AG04450 (cell line): ENCODE measurements around the gene TXNDC15. TPM values are rescaled to one million over a fixed set of nuclear protein-coding genes. Genes with fewer than 3 reads are reported as not detected.
"Not testable (repeated sequence)": the region's sequence is repeated elsewhere in the genome, so short reads cannot be mapped to it uniquely, and the experiment has no call there.

Experiments used
- CTCF ChIA-PET: fragments of 300-600, 350-600 bp; formaldehyde crosslinking; extraction: SDS; loops from one replicate; lab custom pipeline; 2022; ENCODE audit warnings: antibody characterized with exemption, inconsistent platforms; lab: Charles Lee
- POLR2A ChIA-PET: fragments of 350-600 bp; formaldehyde crosslinking; extraction: SDS; loops from one replicate; lab custom pipeline; 2021; ENCODE audit warnings: antibody characterized with exemption, inconsistent platforms; lab: Yijun Ruan, JAX
- DNase-seq: peaks from one replicate; pipeline ENCODE4 v3.0.0-alpha.2; 2011; ENCODE audit warnings: low read depth, low spot score
- H3K27ac ChIP-seq: one replicate; pipeline ENCODE4 v1.5.1; 2012; ENCODE audit warnings: low read depth, low read length, control low read depth
- H3K27me3 ChIP-seq: one replicate; pipeline ENCODE4 v1.6.0; 2012; ENCODE audit warnings: low read length; ENCODE audit not compliant: control insufficient read depth, insufficient read depth
- H3K4me3 ChIP-seq: 2 replicates; pipeline ENCODE4 v1.5.1; 2011; ENCODE audit warnings: mild to moderate bottlenecking, low read depth, low read length, control low read depth
- H3K9me3 ChIP-seq: 2 replicates; pipeline ENCODE4 v1.5.1; 2012; ENCODE audit warnings: low read length; ENCODE audit not compliant: control insufficient read depth, insufficient read depth
- polyA plus RNA-seq: library from polyadenylated mRNA; depleted of rRNA; stranded (reverse); fragments of >200 nt; gene quantifications from 2 replicates; pipeline ENCODE4 v1.2.3, GENCODE V29; 2011
- TF ChIP-seq, protein P1 (sequence below): IDR thresholded peaks from 2 replicates; pipeline ENCODE4 v1.5.1; 2011; ENCODE audit warnings: low read depth, low read length, control low read depth, inconsistent platforms

TXNDC15 gene
- polyA plus RNA-seq, 1 experiment = 109 TPM

DNA sequence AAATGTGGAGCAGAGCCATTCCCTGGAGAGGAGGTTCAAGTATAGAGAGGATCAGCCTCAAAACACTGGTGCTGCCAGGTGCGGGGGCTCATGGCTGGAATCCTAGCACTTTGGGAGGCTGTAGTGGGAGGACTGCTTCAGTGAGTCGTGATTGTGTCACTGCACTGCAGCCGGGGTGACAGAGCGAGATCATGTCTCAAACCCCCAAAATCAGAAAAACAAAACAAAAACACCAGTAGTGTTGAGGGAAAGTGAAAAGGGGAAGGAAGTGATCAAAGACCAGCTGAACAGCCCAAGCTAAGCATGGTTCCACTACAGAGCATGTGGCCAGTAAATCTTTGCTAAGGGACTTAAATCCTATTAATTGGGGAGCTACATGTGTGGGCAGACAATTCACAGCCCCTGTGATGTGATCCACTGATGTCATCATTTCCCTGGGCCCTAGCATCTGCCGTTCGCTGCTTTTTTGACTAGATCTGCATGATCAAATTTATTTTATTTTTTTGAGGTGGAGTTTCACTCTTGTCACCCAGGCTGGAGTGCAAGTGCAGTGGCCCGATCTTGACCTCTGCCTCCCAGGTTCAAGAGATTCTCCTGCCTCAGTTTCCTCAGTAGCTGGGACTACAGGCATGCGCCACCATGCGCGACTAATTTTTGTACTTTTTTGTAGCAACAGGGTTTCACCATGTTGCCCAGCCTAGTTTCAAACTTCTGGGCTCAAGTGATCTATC, 28.1 kb downstream of the TXNDC15 start:
- Histone ChIP-seq H3K27ac (peak overlapping the region; percentile 39), H3K27me3 (no peaks in the 10 kb centered on the region), H3K4me3 (no peak overlapping the region), H3K9me3 (no peaks in the 10 kb centered on the region)
- CTCF ChIA-PET = no interaction called here
- no peak for DNase-seq
- POLR2A ChIA-PET = no interaction called here
- TF ChIP-seq, protein P1, sequence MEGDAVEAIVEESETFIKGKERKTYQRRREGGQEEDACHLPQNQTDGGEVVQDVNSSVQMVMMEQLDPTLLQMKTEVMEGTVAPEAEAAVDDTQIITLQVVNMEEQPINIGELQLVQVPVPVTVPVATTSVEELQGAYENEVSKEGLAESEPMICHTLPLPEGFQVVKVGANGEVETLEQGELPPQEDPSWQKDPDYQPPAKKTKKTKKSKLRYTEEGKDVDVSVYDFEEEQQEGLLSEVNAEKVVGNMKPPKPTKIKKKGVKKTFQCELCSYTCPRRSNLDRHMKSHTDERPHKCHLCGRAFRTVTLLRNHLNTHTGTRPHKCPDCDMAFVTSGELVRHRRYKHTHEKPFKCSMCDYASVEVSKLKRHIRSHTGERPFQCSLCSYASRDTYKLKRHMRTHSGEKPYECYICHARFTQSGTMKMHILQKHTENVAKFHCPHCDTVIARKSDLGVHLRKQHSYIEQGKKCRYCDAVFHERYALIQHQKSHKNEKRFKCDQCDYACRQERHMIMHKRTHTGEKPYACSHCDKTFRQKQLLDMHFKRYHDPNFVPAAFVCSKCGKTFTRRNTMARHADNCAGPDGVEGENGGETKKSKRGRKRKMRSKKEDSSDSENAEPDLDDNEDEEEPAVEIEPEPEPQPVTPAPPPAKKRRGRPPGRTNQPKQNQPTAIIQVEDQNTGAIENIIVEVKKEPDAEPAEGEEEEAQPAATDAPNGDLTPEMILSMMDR = no peak

DNA sequence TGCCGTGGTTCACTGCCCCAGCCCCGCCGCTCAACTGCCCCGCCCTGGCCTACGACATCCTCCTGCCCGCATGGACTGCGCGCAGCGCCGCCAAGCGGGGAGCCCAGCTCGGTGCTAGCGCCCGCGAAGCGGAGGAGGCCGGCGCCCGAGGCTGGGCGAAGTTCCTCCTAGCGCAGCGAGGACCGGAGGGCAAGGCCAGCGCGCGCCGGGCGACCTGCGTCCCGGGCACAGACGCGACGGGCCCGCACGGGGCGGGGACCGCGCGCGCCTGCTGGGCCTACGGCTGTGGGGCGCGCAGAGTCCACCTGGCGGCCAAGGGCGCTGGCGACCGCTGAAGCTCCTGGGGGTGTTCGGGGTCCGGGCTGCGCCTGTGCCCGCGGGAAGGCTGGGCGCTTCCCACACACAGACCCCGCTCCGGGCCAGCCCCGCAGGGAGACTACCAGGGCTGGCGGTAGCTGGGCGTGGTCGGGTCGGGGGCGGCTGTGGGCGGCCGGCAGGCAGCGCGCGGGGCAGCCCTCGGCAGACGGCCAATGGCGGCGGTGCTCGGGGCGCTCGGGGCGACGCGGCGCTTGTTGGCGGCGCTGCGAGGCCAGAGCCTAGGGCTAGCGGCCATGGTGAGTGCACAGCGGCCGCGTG, 30.6 kb downstream of the TXNDC15 start, which contains the start of gene PCBD2:
PCBD2 (plus strand) TSS at position 522 of the 636 bp plus-strand sequence; CDS start at position 531, 9 bp downstream.
- ChIA-PET CTCF (interaction anchor here (0.6 to 1.9 kb wide), 34 partner anchors 8 to 365 kb away, joined by 3 to 13 read pairs (median 4); partner anchors contain the start of genes C5orf24 and CAMLG), POLR2A (interaction anchor here (0.6 to 1.6 kb wide), 10 partner anchors 30 to 318 kb away, joined by 3 to 7 read pairs (median 4); partner anchors contain the start of genes C5orf24, CAMLG, DDX46 and TXNDC15)
- TF ChIP-seq, protein P1 = peak; percentile 76
- Histone ChIP-seq H3K4me3 (peak within 1 kb of the TSS; percentile 76), H3K9me3 (no peaks in the 10 kb centered on the region), H3K27me3 (no peaks in the 10 kb centered on the region), H3K27ac (peak within 1 kb of the TSS; percentile 82)
- DNase-seq = peak; percentile 67

DNA sequence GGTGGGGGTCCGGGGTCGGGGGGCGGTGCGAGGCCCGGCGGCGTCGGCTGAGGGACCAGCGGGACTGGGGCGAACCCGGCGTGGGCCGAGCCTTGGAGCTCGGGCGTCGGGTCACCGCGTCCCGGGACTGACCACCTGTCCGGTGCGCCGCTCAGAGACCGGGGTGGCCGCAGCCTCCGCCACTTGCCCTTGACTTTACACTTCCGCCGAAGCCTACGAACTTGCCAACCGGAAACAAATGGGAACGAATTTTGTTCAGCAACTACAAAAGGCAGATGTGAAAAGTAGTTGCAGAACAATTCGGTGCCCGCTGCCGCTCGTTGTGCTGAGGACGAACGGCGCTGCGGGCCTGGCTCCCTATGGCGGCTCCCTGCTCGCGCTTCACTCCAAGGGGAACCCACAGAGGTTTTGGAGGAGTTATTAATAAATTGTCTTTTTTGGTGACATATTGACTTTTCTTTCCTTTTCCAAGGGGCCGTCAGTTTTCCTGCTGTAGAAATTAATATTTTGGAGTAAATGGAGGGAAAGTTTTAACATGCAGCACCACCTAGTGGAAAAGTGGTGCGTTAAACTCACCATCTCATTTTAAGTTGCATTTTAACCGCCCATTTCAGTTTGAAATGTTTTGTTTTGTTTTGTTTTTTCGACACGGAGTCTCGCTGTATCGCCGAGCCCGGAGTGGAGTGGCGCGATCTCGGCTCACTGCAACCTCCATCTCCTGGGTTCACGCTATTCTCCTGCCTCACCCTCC, 31.2 kb downstream of the TXNDC15 start:
- H3K9me3 ChIP-seq = no peaks in the 10 kb centered on the region
- CTCF ChIA-PET = interaction anchor here (0.6 to 1.9 kb wide), 28 partner anchors 9 to 364 kb away, joined by 3 to 13 read pairs (median 4); partner anchors contain the start of genes C5orf24 and CAMLG
- peak; percentile 20 for DNase-seq
- no peaks in the 10 kb centered on the region for H3K27me3 ChIP-seq
- peak overlapping the region; percentile 76 for H3K4me3 ChIP-seq
- POLR2A ChIA-PET = interaction anchor here (0.5 to 1.6 kb wide), 9 partner anchors 31 to 318 kb away, joined by 3 to 7 read pairs (median 4); partner anchors contain the start of genes CAMLG, DDX46 and TXNDC15
- H3K27ac ChIP-seq = peak overlapping the region; percentile 59
- TF ChIP-seq, protein P1 = peak; percentile 70

DNA sequence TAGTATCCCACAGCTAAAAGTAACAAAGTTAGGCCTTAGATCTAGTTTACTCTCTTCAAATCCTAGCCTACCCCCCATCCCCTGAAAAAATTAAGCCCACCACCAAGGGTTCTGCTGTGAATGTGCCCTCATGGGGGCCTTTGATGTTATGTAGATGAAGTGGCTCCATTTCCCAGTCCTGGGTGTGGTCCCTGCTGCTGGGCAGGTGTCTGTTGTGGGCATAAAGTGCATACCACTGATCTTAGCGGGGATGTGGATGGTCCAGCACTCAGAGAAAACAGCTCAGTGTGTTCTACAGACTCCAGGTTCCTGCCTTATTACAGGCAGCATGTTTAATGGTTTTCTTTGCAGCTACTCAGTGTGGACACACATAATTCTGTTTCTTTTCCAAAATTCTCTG, 32.6 kb downstream of the TXNDC15 start:
- no peak for DNase-seq

DNA sequence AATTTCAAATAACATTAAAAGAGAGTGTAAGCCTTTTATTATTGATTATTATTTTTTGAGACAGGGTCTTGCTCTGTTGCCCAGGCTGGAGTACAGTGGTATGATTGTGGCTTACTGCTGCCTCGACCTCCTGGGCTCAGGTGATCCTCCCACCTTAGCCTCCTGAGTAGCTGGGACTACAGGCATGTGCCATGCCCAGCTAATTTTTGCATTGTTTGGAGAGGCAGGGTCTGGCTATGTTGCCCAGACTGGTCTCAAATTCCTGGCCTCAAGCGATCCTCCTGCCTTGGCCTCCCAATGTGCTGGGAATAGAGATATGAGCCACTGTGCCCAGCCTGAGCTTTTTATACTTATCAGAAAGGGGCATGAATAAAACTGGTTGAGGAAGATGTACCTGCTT, 36.6 kb downstream of the TXNDC15 start:
- H3K9me3 ChIP-seq, H3K4me3 ChIP-seq, POLR2A ChIA-PET, H3K27ac ChIP-seq, H3K27me3 ChIP-seq, DNase-seq, CTCF ChIA-PET: not testable (repeated sequence)

More for the DNA sequence above, 32.6 kb downstream of the TXNDC15 start:
- Histone ChIP-seq H3K9me3 (no peaks in the 10 kb centered on the region), H3K27me3 (no peaks in the 10 kb centered on the region), H3K4me3 (no peak overlapping the region), H3K27ac (no peak overlapping the region)
- ChIA-PET POLR2A (no interaction called here), CTCF (interaction anchor here (0.6 to 1.1 kb wide), 3 partner anchors 10 to 276 kb away, joined by 4 to 5 read pairs (median 5); no protein-coding TSS in a partner anchor)
- TF ChIP-seq, protein P1 = no peak
